ENCODE results near the gene ACTR10.

ACTR10 gene

GRCh38 chr14:58275527-58276190 lies 75.7 kb downstream of the ACTR10 start:
- H3K9me3 ChIP-seq, result no peaks in the 10 kb centered on the region
- DNase-seq, result no peak
- H3K4me3 ChIP-seq (ENCODE audit: low read depth, low read length), result no peak overlapping the region
- peaks cover 57% of the 10 kb centered on the region for H3K36me3 ChIP-seq
- H3K27me3 ChIP-seq, result no peaks in the 10 kb centered on the region
- no peak for TF ChIP-seq CTCF (IDR thresholded peaks at IDR 0.05; ENCODE audit: low read depth, low read length)
- H3K4me1 ChIP-seq, result no peaks in the 10 kb centered on the region

DNA sequence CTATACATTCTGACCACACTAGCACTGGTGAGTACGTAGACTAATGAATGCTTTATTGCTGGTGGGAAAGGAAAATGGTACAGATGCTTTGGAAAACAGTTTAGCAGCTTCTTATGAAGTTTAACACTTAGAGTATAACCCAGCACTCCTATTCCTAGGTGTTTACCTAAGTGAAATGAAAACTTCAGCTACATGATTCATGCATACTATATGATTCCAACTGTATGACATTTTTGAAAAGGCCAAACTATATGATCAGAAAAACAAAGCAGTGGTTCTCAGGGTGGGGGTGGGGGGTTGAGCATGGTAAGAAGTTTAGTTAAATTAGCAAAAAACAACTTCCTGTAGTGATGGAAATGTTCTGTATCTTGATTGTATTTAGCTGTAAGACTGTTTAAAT lies 76.3 kb downstream of the ACTR10 start:
- Histone ChIP-seq H3K9me3 (no peaks in the 10 kb centered on the region), H3K36me3 (peaks cover 54% of the 10 kb centered on the region), H3K27me3 (no peaks in the 10 kb centered on the region), H3K4me1 (peaks cover 4% of the 10 kb centered on the region), H3K4me3 (ENCODE audit: low read depth, low read length) (no peak overlapping the region)
- no peak for TF ChIP-seq CTCF (IDR thresholded peaks at IDR 0.05; ENCODE audit: low read depth, low read length)
- no peak for DNase-seq

GRCh38 chr14:58278177-58278576 lies 78.2 kb downstream of the ACTR10 start:
- Histone ChIP-seq H3K36me3 (peaks cover 40% of the 10 kb centered on the region), H3K27me3 (no peaks in the 10 kb centered on the region), H3K4me3 (ENCODE audit: low read depth, low read length) (no peak overlapping the region), H3K4me1 (peaks cover 8% of the 10 kb centered on the region), H3K9me3 (no peaks in the 10 kb centered on the region)
- no peak for TF ChIP-seq CTCF (IDR thresholded peaks at IDR 0.05; ENCODE audit: low read depth, low read length)
- DNase-seq, result no peak

DNA sequence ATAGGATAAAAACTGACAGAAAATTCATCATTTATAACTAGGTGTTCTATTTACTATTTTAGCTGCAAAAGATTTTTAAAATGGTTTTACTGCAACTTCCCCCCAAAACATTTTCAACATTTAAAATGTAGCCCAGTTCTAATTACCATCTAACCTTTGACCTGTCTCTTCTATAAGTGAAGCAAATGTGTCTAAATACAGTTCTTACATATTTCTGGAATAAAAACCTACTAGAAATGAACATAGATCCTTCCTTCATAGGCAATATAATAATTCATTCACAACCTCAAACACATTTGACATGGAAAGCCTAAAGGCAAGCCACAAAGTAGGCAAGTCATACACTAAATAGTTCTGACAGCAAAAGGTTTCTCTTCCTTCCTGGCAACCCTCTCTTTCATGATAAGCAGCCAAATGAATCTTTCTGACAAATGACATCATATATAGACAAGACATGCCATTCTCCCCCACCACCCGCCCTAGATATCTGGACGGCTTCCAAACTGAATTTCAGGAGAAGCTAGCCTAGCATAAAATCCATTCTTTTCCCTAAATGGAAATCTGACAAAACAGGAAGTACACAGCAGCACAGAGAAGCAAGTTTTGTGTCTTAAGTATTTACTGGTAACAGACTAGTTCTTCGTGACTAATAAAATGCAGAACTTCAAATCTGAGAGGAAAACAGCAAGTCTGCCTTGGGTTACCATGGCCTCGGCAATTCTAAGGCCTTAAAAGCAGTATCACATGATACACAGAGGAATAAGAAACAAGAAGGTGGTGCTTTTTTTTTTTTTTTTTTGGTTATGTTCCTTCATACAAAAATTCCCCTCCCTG lies 81.2 kb downstream of the ACTR10 start:
- no peaks in the 10 kb centered on the region for H3K27me3 ChIP-seq
- H3K4me1 ChIP-seq, result peaks cover 8% of the 10 kb centered on the region
- H3K4me3 ChIP-seq (ENCODE audit: low read depth, low read length), result no peak overlapping the region
- peak; percentile 59 for DNase-seq
- no peaks in the 10 kb centered on the region for H3K9me3 ChIP-seq
- H3K36me3 ChIP-seq, result peaks cover 53% of the 10 kb centered on the region
- TF ChIP-seq CTCF (IDR thresholded peaks at IDR 0.05; ENCODE audit: low read depth, low read length), result no peak

- no peak overlapping the region for H3K4me3 ChIP-seq (ENCODE audit: low read depth, low read length)
- H3K36me3 ChIP-seq, result peaks cover 60% of the 10 kb centered on the region
Observed at GRCh38 chr14:58281969-58282368, 82.0 kb downstream of the ACTR10 start.

More at GRCh38 chr14:58281969-58282368, 82.0 kb downstream of the ACTR10 start:
- no peak for DNase-seq
- Histone ChIP-seq H3K4me1 (peaks cover 8% of the 10 kb centered on the region), H3K27me3 (no peaks in the 10 kb centered on the region), H3K9me3 (no peaks in the 10 kb centered on the region)
- TF ChIP-seq CTCF (IDR thresholded peaks at IDR 0.05; ENCODE audit: low read depth, low read length), result no peak

Data from BE2C (cell line).